ENCODE data around the gene MTAP. TPM values are rescaled to one million over a fixed set of nuclear protein-coding genes. Genes with fewer than 3 reads are reported as not detected.

MTAP gene
- total RNA-seq, 1 donor: 36.7 TPM

DNA sequence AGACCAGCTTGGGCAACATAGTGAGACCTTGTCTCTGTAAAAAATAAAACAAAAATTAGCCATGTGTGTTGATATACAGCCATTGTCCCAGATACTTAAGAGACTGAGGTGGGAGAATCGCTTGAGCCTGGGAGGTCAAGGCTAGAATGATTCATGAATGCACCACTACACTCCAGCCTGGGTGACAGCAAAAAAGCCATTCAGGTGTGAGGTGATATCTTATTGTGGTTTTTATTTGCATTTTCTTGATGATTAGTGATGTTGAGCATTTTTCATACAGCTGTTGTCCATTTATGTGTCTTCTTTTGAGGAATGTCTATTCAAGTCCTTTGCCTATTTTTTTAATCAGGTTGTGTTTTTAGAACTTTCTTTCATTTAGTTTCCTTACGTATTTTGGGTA is 23.2 kb downstream of the MTAP start:
- no peak for DNase-seq (ENCODE audit: low read depth)
- no peak overlapping the region for H3K4me3 ChIP-seq (ENCODE audit: low read depth, low read length)
- TF ChIP-seq, protein P1, sequence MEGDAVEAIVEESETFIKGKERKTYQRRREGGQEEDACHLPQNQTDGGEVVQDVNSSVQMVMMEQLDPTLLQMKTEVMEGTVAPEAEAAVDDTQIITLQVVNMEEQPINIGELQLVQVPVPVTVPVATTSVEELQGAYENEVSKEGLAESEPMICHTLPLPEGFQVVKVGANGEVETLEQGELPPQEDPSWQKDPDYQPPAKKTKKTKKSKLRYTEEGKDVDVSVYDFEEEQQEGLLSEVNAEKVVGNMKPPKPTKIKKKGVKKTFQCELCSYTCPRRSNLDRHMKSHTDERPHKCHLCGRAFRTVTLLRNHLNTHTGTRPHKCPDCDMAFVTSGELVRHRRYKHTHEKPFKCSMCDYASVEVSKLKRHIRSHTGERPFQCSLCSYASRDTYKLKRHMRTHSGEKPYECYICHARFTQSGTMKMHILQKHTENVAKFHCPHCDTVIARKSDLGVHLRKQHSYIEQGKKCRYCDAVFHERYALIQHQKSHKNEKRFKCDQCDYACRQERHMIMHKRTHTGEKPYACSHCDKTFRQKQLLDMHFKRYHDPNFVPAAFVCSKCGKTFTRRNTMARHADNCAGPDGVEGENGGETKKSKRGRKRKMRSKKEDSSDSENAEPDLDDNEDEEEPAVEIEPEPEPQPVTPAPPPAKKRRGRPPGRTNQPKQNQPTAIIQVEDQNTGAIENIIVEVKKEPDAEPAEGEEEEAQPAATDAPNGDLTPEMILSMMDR (IDR thresholded peaks at IDR 0.05; ENCODE audit: insufficient read depth, low read depth, low read length): no peak

DNA sequence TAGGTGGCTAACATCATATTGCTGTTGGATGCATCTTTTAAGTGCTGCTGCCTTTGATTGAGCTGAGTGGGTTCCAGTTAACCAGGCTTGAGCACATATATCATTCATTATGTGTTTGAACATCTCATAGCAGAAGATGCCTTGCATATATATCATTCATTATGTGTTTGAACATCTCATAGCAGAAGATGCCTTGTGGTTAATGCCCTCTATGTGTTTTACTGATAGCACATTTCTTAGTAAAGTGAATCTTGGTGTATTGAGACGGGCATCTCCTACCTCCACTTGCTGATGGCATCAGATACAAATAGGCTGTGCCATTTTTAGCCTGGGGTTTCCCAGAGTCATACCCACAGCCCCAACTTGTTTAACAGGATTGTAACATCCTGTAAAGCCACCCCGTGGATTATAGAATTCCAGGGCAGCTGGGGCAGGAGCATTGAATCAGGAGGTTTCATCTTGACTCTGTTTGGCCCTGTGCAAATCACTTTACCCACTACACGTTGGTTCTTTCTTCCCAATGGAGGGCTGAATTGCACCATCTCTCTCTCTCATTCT is 26.5 kb downstream of the MTAP start:
- TF ChIP-seq, protein P1 (IDR thresholded peaks at IDR 0.05; ENCODE audit: insufficient read depth, low read depth, low read length): no peak
- no peak for DNase-seq (ENCODE audit: low read depth)
- H3K4me3 ChIP-seq (ENCODE audit: low read depth, low read length): no peak overlapping the region

DNA sequence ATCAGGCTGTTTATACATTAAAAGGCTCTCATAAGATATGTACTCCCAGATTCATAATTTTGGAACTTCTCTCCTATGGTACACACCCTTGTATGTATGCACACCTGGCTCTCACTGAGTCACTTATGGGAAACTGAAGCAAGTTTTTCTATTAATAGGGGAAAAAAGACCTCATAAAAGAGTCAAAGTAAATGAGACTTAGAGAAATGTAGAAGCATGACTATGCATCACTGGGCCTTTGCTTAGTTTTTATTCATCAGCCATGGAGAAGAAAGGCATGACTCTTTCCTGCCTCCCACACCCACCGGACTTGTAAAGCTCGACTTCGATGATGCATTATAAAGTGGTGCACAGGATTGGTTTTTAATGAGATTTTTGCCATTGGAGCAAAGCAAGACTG is 28.2 kb downstream of the MTAP start:
- TF ChIP-seq, protein P1 (IDR thresholded peaks at IDR 0.05; ENCODE audit: insufficient read depth, low read depth, low read length): no peak
- no peak for DNase-seq (ENCODE audit: low read depth)

DNA sequence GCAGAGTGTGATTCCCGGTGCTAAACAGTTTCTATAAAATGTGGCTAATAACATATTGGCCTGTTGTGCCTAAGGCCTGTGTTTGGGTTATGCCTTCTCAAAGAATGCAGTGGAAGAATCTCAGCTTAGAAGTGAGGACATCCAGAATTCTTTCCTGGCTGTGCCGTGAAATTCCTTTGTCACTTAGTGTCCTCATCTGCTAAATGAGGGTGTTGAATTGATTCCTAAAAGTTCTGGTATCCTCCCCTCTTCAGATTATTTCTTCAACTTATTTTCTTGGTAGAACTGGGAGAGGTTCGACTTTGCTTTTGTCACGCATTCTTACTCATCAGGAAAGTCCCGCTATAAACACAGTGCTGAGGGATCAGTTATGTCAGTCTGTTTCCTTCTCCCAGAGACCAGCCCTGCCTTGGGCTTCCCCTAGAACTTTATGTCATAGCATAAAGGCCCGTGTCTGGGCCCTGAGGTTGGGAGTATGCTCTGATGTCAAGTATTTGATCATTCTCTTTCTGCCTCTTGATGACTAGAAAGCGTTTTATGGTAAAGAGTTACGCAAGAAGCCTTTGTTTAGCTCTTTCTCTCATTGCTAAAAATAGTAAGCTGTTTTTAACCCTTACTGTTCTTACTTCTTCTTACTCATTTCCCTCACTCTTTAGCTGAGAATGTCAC is 29.5 kb downstream of the MTAP start:
- DNase-seq (ENCODE audit: low read depth): peak; percentile 90
- TF ChIP-seq, protein P1 (IDR thresholded peaks at IDR 0.05; ENCODE audit: insufficient read depth, low read depth, low read length): no peak
- no peak overlapping the region for H3K4me3 ChIP-seq (ENCODE audit: low read depth, low read length)

More for the DNA sequence above, 28.2 kb downstream of the MTAP start:
- no peak overlapping the region for H3K4me3 ChIP-seq (ENCODE audit: low read depth, low read length)

DNA sequence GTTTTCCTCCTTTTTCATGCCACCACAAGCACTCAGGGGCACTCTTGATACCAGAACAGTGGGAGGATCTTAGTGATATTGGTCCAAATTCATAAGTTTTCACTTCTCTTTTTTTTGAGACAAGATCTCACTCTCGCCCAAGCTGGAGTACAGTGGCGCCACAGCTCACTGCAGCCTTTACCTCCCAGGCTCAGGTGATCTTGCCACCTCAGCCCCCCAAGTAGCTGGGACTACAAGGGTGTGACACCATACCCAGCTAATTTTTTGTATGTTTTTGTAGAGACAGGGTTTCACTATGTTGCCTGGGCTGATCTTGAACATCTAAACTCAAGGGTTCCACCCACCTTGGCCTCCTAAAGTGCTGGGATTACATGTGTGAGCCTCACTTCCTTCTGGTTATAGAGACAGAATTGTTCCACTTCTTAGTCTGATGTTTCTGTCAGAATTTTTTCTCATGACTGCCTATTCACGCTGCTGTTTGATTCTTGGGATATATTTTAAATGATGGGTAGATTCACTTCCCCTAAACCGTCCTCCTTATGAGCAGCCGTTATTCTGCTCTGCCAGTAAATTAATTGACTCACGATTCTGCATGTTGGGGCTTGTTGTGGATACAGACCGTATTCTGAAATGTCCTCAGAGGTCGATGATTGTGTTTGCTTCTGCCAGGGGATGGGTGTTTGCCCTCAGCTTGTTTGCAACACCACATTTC is 30.8 kb downstream of the MTAP start:
- H3K4me3 ChIP-seq (ENCODE audit: low read depth, low read length): no peak overlapping the region
- no peak for DNase-seq (ENCODE audit: low read depth)
- TF ChIP-seq, protein P1 (IDR thresholded peaks at IDR 0.05; ENCODE audit: insufficient read depth, low read depth, low read length): no peak

DNA sequence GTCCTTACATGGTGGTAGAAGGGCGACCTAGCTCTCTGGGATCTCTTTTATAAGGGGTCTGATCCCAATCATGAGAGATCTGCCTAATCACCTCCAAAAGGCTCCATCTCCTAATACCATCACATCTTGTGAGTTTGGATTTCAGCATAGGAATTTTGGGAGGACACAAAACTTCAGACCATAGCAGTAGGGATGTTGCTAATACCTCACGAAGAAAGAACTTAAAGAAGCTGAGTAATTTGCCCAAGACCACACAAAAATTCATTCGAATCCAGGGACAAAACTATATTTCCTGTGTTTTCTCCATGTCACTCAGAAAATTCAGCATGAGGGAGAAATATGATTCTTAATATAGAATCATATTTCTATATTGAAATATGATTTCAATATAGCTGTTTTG is 32.7 kb downstream of the MTAP start:
- TF ChIP-seq, protein P1 (IDR thresholded peaks at IDR 0.05; ENCODE audit: insufficient read depth, low read depth, low read length): no peak
- DNase-seq (ENCODE audit: low read depth): no peak
- H3K4me3 ChIP-seq (ENCODE audit: low read depth, low read length): no peak overlapping the region

Data from fibroblast of villous mesenchyme (primary cell).